Mesenchymal stem cell (in vitro differentiated cells and primary cell): ENCODE data around the gene TARBP1.

ENCODE experiments used
- DNase-seq: peaks from one replicate; pipeline ENCODE4 v3.0.0-alpha.2; 2013
- H2AFZ ChIP-seq: one replicate; pipeline ENCODE4 v1.6.1; 2013; ENCODE audit warnings: low read depth, mild to moderate bottlenecking, control low read depth, inconsistent platforms, low read length, moderate library complexity
- H2AK5ac ChIP-seq: 2 replicates; pipeline ENCODE4 v1.6.1; 2013; ENCODE audit warnings: low read length, moderate library complexity, mild to moderate bottlenecking, inconsistent platforms; ENCODE audit not compliant: severe bottlenecking
- H2BK120ac ChIP-seq: one replicate; pipeline ENCODE4 v1.6.1; 2013; ENCODE audit warnings: low read depth, mild to moderate bottlenecking, inconsistent platforms, low read length, moderate library complexity
- H2BK12ac ChIP-seq, 2 experiments: one replicate each; pipeline ENCODE4 v1.6.1; 2013; ENCODE audit warnings: inconsistent platforms in 2 of 2, low read length in 2 of 2, mild to moderate bottlenecking in 2 of 2, moderate library complexity in 2 of 2, control low read depth in 1 of 2
- H2BK15ac ChIP-seq: one replicate; pipeline ENCODE4 v1.6.1; 2013; ENCODE audit warnings: mild to moderate bottlenecking, low read depth, inconsistent platforms; ENCODE audit not compliant: poor library complexity, severe bottlenecking
- H2BK5ac ChIP-seq: 2 replicates; pipeline ENCODE4 v1.6.1; 2013; ENCODE audit warnings: low read depth, mild to moderate bottlenecking, low read length, control low read depth, inconsistent platforms; ENCODE audit not compliant: poor library complexity, severe bottlenecking
- H3K14ac ChIP-seq, 2 experiments: one replicate each; pipeline ENCODE4 v1.6.1; 2013; ENCODE audit warnings: inconsistent platforms in 2 of 2, low read length in 2 of 2, control low read depth in 1 of 2, mild to moderate bottlenecking in 1 of 2, moderate library complexity in 1 of 2
- H3K18ac ChIP-seq, 2 experiments: one replicate each; pipeline ENCODE4 v1.6.1; 2013; ENCODE audit warnings: inconsistent platforms in 2 of 2, low read length in 2 of 2, control low read depth in 1 of 2, low read depth in 1 of 2, mild to moderate bottlenecking in 1 of 2
- H3K23ac ChIP-seq, 2 experiments: one replicate each; pipeline ENCODE4 v1.6.1; 2013; ENCODE audit warnings: inconsistent platforms in 2 of 2, low read length in 2 of 2, mild to moderate bottlenecking in 2 of 2, moderate library complexity in 2 of 2, control low read depth in 1 of 2
- H3K27ac ChIP-seq: 2 replicates; pipeline ENCODE4 v1.5.1; 2013; ENCODE audit warnings: mild to moderate bottlenecking, moderate library complexity, low read length, control low read depth, inconsistent platforms; ENCODE audit not compliant: poor library complexity, severe bottlenecking
- H3K27me3 ChIP-seq, 2 experiments: 2 replicates each; pipeline versions ENCODE4 v1.6.1 to v1.7.0; 2013; ENCODE audit warnings: low read length in 2 of 2, mild to moderate bottlenecking in 2 of 2, moderate library complexity in 2 of 2, control low read depth in 1 of 2, inconsistent platforms in 1 of 2; ENCODE audit not compliant: control insufficient read depth in 1 of 2, insufficient read depth in 1 of 2
- H3K36me3 ChIP-seq, 2 experiments: 2 replicates each; pipeline versions ENCODE4 v1.6.1 to v1.7.0; 2013; ENCODE audit warnings: low read length in 2 of 2, control low read depth in 1 of 2, inconsistent platforms in 1 of 2, low read depth in 1 of 2, mild to moderate bottlenecking in 1 of 2; ENCODE audit not compliant: insufficient read depth in 2 of 2, control insufficient read depth in 1 of 2
- H3K4ac ChIP-seq, 2 experiments: one replicate each; pipeline ENCODE4 v1.6.1; 2013; ENCODE audit warnings: inconsistent platforms in 2 of 2, low read length in 2 of 2, mild to moderate bottlenecking in 2 of 2, moderate library complexity in 2 of 2, control low read depth in 1 of 2, low read depth in 1 of 2
- H3K4me1 ChIP-seq: 2 replicates; pipeline ENCODE4 v1.6.1; 2013; ENCODE audit warnings: low read depth, low read length, control low read depth; ENCODE audit not compliant: control insufficient read depth, insufficient read depth
- H3K4me2 ChIP-seq: 2 replicates; pipeline ENCODE4 v1.6.1; 2013; ENCODE audit warnings: low read length, mild to moderate bottlenecking, inconsistent platforms; ENCODE audit not compliant: poor library complexity, severe bottlenecking
- H3K4me3 ChIP-seq, 2 experiments: 2 replicates each; pipeline versions ENCODE4 v1.5.1 to v1.7.0; 2013; ENCODE audit warnings: low read length in 2 of 2, mild to moderate bottlenecking in 2 of 2, control low read depth in 1 of 2, low read depth in 1 of 2; ENCODE audit not compliant: insufficient read depth in 1 of 2
- H3K79me1 ChIP-seq: replicated peaks from 2 replicates; pipeline ENCODE4 v1.6.1; 2013; ENCODE audit warnings: mild to moderate bottlenecking, control low read depth, low read length, inconsistent platforms; ENCODE audit not compliant: poor library complexity, severe bottlenecking
- H3K9ac ChIP-seq: 2 replicates; pipeline ENCODE4 v1.7.0; 2013; ENCODE audit warnings: mild to moderate bottlenecking, low read length, moderate library complexity
- H3K9me3 ChIP-seq: 2 replicates; pipeline ENCODE4 v1.7.0; 2013; ENCODE audit warnings: mild to moderate bottlenecking, low read length; ENCODE audit not compliant: control insufficient read depth
- H4K8ac ChIP-seq: one replicate; pipeline ENCODE4 v1.6.1; 2013; ENCODE audit warnings: inconsistent platforms, mild to moderate bottlenecking, low read length, moderate library complexity
- H4K91ac ChIP-seq: one replicate; pipeline ENCODE4 v1.6.1; 2013; ENCODE audit warnings: mild to moderate bottlenecking, low read length, inconsistent platforms
- WGBS: methylation state at CpG from one replicate; pipeline ENCODE4 v1.1.7; 2013; ENCODE audit warnings: mixed read lengths; 5-methylcytosine and 5-hydroxymethylcytosine counted together

Gene TARBP1

DNA sequence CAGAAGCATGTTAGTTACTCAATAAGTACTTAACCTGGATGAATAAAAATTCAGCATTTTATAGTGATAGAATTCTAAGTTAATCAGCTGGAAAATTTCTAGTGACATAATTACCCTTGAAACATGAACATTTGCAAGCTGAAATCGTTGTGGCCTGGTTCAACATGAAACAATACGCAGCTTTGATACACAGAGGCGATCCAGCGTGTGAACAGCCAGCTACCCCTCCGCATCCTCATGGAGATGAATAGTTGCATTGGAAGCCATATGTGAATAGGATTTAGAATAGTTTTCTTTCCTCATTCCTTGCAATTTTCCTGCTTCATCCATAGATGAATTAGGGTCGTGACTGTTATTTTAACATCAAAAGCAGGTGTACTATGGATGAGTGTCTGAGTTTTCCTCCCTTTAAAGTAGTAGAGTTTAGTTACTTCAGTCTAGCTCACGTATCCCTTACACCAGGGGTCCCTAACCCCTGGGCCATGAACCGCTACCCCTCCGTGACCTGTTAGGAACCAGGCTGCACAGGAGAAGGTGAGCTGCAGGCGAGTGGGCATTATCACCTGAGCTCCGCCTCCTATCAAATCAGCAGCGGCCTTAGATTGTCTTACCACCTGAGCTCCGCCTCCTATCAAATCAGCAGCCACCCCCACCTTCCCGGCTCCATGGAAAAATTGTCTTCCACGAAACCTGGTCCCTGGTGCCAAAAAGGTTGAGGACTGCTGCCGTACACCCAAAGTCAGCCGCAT, 6.2 kb upstream of the TARBP1 start:
- Histone ChIP-seq H2BK15ac (no peak overlapping the region), H3K9me3 (no peaks in the 10 kb centered on the region), H3K9ac (no peak overlapping the region), H3K4me1 (no peaks in the 10 kb centered on the region), H2AK5ac (no peak overlapping the region), H3K79me1 (no peaks in the 10 kb centered on the region), H3K4me3 (no peak overlapping the region), H3K4me2 (no peak overlapping the region), H3K27me3 (peaks cover 5 to 17% of the 10 kb centered on the region in 2 experiments), H2BK5ac (no peak overlapping the region), H2AFZ (no peak overlapping the region), H3K23ac (no peak overlapping the region), H3K18ac (no peak overlapping the region), H4K8ac (no peak overlapping the region), H2BK12ac (no peak overlapping the region), H2BK120ac (no peak overlapping the region), H3K4ac (no peak overlapping the region), H4K91ac (no peak overlapping the region), H3K14ac (no peak overlapping the region), H3K36me3 (no peaks in the 10 kb centered on the region), H3K27ac (no peak overlapping the region)
- no peak for DNase-seq
- 74% methylated on average over 16 of the region's 17 CpGs for WGBS

GRCh38 chr1:234484218-234484617, 5.2 kb upstream of the TARBP1 start:
- H3K36me3 ChIP-seq = no peaks in the 10 kb centered on the region
- H3K4me2 ChIP-seq = no peak overlapping the region
- H3K23ac ChIP-seq = no peak overlapping the region
- H3K27ac ChIP-seq = no peak overlapping the region
- H3K18ac ChIP-seq = no peak overlapping the region
- H2BK12ac ChIP-seq = no peak overlapping the region
- DNase-seq = no peak
- no peaks in the 10 kb centered on the region for H3K79me1 ChIP-seq
- H3K9ac ChIP-seq = no peak overlapping the region
- no peak overlapping the region for H4K8ac ChIP-seq
- no peaks in the 10 kb centered on the region for H3K4me1 ChIP-seq
- H2BK120ac ChIP-seq = no peak overlapping the region
- peaks cover 5 to 17% of the 10 kb centered on the region in 2 experiments for H3K27me3 ChIP-seq
- no peak overlapping the region for H2BK15ac ChIP-seq
- 57% methylated on average over 1 of the region's 3 CpGs for WGBS
- no peak overlapping the region for H3K4ac ChIP-seq
- H3K14ac ChIP-seq = no peak overlapping the region
- H2AFZ ChIP-seq = no peak overlapping the region
- H2BK5ac ChIP-seq = no peak overlapping the region
- no peak overlapping the region for H2AK5ac ChIP-seq
- no peaks in the 10 kb centered on the region for H3K9me3 ChIP-seq
- no peak overlapping the region for H3K4me3 ChIP-seq
- no peak overlapping the region for H4K91ac ChIP-seq

DNA sequence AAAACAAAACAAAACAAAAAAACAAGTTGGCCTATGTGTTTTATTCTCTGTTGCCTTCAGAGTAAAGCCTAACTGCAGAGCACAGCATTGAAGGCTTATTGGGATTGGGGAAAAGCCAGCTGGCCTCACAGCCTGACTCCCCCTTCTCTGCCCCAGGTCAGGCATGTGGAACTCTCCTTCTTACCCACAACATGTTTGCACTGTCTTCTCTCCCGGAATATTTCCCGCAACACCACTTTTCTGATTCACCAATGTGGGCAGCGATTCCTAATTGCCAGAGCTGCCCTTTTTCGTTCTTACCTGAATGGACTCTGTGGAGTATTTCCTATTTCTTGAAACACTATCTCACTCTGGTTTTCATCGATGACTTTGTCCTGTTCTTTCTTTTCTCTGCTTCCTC, 2.8 kb upstream of the TARBP1 start:
- Histone ChIP-seq H3K14ac (no peak overlapping the region), H3K36me3 (peaks cover 0 to 4% of the 10 kb centered on the region in 2 experiments), H2BK120ac (no peak overlapping the region), H3K4me2 (no peak overlapping the region), H3K9me3 (no peaks in the 10 kb centered on the region), H2BK15ac (no peak overlapping the region), H3K9ac (no peak overlapping the region), H3K4me1 (peaks cover 2% of the 10 kb centered on the region), H3K4me3 (no peak overlapping the region), H2BK5ac (no peak overlapping the region), H3K27me3 (peaks cover 5 to 17% of the 10 kb centered on the region in 2 experiments), H2AFZ (no peak overlapping the region), H3K23ac (no peak overlapping the region), H3K79me1 (peaks cover 4% of the 10 kb centered on the region), H2AK5ac (no peak overlapping the region), H4K91ac (no peak overlapping the region), H4K8ac (no peak overlapping the region), H2BK12ac (no peak overlapping the region), H3K27ac (no peak overlapping the region), H3K4ac (no peak overlapping the region), H3K18ac (no peak overlapping the region)
- 81% methylated on average over 5 of the region's 5 CpGs for WGBS
- no peak for DNase-seq

- Histone ChIP-seq H2AK5ac (no peak overlapping the region), H3K9me3 (no peaks in the 10 kb centered on the region), H4K91ac (no peak overlapping the region), H3K4me1 (peaks cover 2% of the 10 kb centered on the region), H3K23ac (no peak overlapping the region), H2BK5ac (no peak overlapping the region), H2BK120ac (no peak overlapping the region), H3K79me1 (peaks cover 13% of the 10 kb centered on the region), H3K18ac (no peak overlapping the region), H3K14ac (no peak overlapping the region), H3K4me2 (no peak overlapping the region), H3K27me3 (peaks cover 5 to 17% of the 10 kb centered on the region in 2 experiments), H3K4me3 (no peak overlapping the region), H2BK15ac (no peak overlapping the region), H4K8ac (no peak overlapping the region), H3K4ac (no peak overlapping the region), H3K9ac (no peak overlapping the region), H2BK12ac (no peak overlapping the region), H3K27ac (no peak overlapping the region), H3K36me3 (peaks cover 0 to 7% of the 10 kb centered on the region in 2 experiments), H2AFZ (no peak overlapping the region)
- WGBS = 90% methylated on average over 2 of the region's 2 CpGs
- DNase-seq = no peak
These were observed 887 bp upstream of the TARBP1 start for GRCh38 chr1:234479866-234480265.
